Natural killer cell (primary cell): ENCODE measurements around the gene AP3S2. TPM values are rescaled to one million over a fixed set of nuclear protein-coding genes. Genes with fewer than 3 reads are reported as not detected.

Experiments used
- ATAC-seq, 3 donors: fragments of 150-1000 bp in 2 of 3; fragments of 200-7000 bp in 1 of 3; cut with Tn5 transposase; 1 replicate in 1 of 3; 2 replicates in 2 of 3; pipeline ENCODE4 v1.10.0; 2021; ENCODE audit warnings: mild to moderate bottlenecking in 2 of 3, moderate library complexity in 2 of 3
- DNase-seq, 2 donors: peaks; one replicate each; pipeline versions ENCODE4 v3.0.0 to v3.0.0-alpha.2; 2013 to 2021; ENCODE audit warnings: mixed read lengths in 1 of 2
- H3K27ac ChIP-seq: one replicate; pipeline ENCODE4 v1.5.1; 2013; ENCODE audit warnings: mild to moderate bottlenecking, low read length
- H3K27me3 ChIP-seq: one replicate; pipeline ENCODE4 v1.6.1; 2013; ENCODE audit warnings: low read length; ENCODE audit not compliant: control insufficient read depth, insufficient read depth
- H3K36me3 ChIP-seq: one replicate; pipeline ENCODE4 v1.6.1; 2013; ENCODE audit warnings: low read length; ENCODE audit not compliant: control insufficient read depth, insufficient read depth
- H3K4me1 ChIP-seq: one replicate; pipeline ENCODE4 v1.6.1; 2013; ENCODE audit warnings: low read length; ENCODE audit not compliant: control insufficient read depth, insufficient read depth
- H3K4me3 ChIP-seq: one replicate; pipeline ENCODE4 v1.5.1; 2013; ENCODE audit warnings: low read length
- H3K9me3 ChIP-seq: one replicate; pipeline ENCODE4 v1.6.1; 2013; ENCODE audit warnings: low read length; ENCODE audit not compliant: control insufficient read depth, insufficient read depth
- H3K27ac Mint-ChIP-seq, 2 donors: one replicate each; pipeline ENCODE4 v1.8.0; 2022; ENCODE audit warnings: mild to moderate bottlenecking in 2 of 2, mixed read lengths in 2 of 2, moderate library complexity in 1 of 2
- H3K27me3 Mint-ChIP-seq, 2 donors: one replicate each; pipeline ENCODE4 v1.8.0; 2022; ENCODE audit warnings: low read depth in 2 of 2, mixed read lengths in 2 of 2
- H3K36me3 Mint-ChIP-seq: one replicate; pipeline ENCODE4 v1.8.0; 2022; ENCODE audit warnings: mixed read lengths
- H3K4me1 Mint-ChIP-seq, 2 donors: one replicate each; pipeline ENCODE4 v1.8.0; 2022; ENCODE audit warnings: mixed read lengths in 2 of 2
- H3K4me3 Mint-ChIP-seq: one replicate; pipeline ENCODE4 v1.8.0; 2022; ENCODE audit warnings: mild to moderate bottlenecking, moderate library complexity, mixed read lengths
- H3K9me3 Mint-ChIP-seq, 2 donors: one replicate each; pipeline ENCODE4 v1.8.0; 2022; ENCODE audit warnings: mixed read lengths in 2 of 2
- WGBS: methylation state at CpG from one replicate; pipeline ENCODE4 v1.1.7; 2013; ENCODE audit warnings: missing lambda C conversion rate; ENCODE audit not compliant: insufficient coverage; 5-methylcytosine and 5-hydroxymethylcytosine counted together
- intact Hi-C: fragments of 100-400 bp; cut with micrococcal nuclease; formaldehyde crosslinking; loops from one replicate; pipeline ENCODE4 v1.14.2; 2022
- total RNA-seq, 4 donors: library from RNA; stranded (reverse); fragments of 120-200 nt in 1 of 4; gene quantifications; one replicate each; pipeline versions ENCODE4 v1.2.3 to v1.2.4, GENCODE V29; 2013 to 2022
- TF ChIP-seq, protein P1 (sequence below): fragments of 200-600 bp; IDR thresholded peaks from one replicate; pipeline ENCODE4 v1.8.0; 2022; ENCODE audit warnings: antibody characterized with exemption

Gene AP3S2
- total RNA-seq, 3 donors from 2014 or later (not counting 1 experiment from before 2014, with no cell fraction given): 28.4 to 38.2 (median 36.8) TPM

DNA sequence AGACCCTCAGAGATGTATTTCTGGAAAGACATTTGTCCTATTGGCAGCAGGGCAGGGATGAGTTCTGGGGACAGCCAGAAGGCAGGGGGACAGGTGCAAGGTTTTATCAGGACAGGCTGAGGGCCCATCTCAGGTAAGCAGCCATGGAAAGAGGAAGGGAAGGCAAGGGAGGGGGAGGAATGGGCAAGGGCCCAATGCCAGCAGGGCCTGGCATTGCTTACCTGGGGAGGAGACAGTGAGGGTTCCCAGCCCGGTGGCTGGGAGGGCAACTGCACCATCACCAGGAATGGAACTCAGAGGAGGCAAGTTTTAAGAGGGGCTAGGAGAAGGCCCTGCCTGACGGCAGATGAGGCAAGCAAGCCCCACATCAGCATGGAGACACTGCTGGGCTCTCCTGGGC, 15.8 kb upstream of the AP3S2 start:
- H3K27me3 ChIP-seq: peaks cover 13% of the 10 kb centered on the region
- ATAC-seq (no peak), DNase-seq (no peak)
- peaks cover 10% of the 10 kb centered on the region for H3K4me1 ChIP-seq
- Mint-ChIP-seq H3K36me3 (no peaks in the 10 kb centered on the region), H3K9me3 (no peaks in the 10 kb centered on the region), H3K27ac (no peak overlapping the region), H3K4me3 (no peak overlapping the region), H3K27me3 (peaks cover 6 to 8% of the 10 kb centered on the region in 2 donors), H3K4me1 (peaks cover 0 to 12% of the 10 kb centered on the region in 2 donors)
- 95% methylated on average over 1 of the region's 2 CpGs for WGBS
- intact Hi-C loops: loop anchor here (5.0 kb wide), 1 partner anchor 163 kb away; no protein-coding TSS in a partner anchor
- H3K4me3 ChIP-seq: no peak overlapping the region
- no peaks in the 10 kb centered on the region for H3K36me3 ChIP-seq
- H3K27ac ChIP-seq: no peak overlapping the region
- TF ChIP-seq, protein P1, sequence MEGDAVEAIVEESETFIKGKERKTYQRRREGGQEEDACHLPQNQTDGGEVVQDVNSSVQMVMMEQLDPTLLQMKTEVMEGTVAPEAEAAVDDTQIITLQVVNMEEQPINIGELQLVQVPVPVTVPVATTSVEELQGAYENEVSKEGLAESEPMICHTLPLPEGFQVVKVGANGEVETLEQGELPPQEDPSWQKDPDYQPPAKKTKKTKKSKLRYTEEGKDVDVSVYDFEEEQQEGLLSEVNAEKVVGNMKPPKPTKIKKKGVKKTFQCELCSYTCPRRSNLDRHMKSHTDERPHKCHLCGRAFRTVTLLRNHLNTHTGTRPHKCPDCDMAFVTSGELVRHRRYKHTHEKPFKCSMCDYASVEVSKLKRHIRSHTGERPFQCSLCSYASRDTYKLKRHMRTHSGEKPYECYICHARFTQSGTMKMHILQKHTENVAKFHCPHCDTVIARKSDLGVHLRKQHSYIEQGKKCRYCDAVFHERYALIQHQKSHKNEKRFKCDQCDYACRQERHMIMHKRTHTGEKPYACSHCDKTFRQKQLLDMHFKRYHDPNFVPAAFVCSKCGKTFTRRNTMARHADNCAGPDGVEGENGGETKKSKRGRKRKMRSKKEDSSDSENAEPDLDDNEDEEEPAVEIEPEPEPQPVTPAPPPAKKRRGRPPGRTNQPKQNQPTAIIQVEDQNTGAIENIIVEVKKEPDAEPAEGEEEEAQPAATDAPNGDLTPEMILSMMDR: no peak
- no peaks in the 10 kb centered on the region for H3K9me3 ChIP-seq

DNA sequence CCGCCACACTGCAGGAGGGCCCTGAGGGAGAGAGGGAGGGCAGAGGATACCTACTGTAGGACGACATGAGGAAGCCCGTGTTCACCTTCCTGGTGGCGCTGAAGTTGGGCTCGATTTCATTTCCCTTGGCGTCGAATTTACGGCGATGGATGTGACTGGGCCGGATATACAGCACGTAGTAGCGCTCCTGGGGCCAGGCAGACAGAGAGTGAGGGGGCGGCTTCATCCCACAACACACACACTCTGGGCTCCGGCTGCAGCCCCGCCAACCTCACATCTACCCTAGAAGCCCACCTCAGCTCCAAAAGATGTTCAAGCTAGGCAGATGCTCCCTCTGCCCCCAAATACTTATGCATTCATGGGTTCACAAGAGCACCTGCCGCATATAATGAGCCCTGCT, 14.4 kb upstream of the AP3S2 start:
- Histone ChIP-seq H3K36me3 (no peaks in the 10 kb centered on the region), H3K27ac (no peak overlapping the region), H3K4me1 (peaks cover 8% of the 10 kb centered on the region), H3K9me3 (no peaks in the 10 kb centered on the region), H3K4me3 (no peak overlapping the region), H3K27me3 (peaks cover 10% of the 10 kb centered on the region)
- H3K27me3 Mint-ChIP-seq: peaks cover 5 to 6% of the 10 kb centered on the region in 2 donors
- no peaks in the 10 kb centered on the region for H3K36me3 Mint-ChIP-seq
- H3K27ac Mint-ChIP-seq: no peak overlapping the region
- 92% methylated on average over 16 of the region's 16 CpGs for WGBS
- intact Hi-C loops: no loop called here
- no peak overlapping the region for H3K4me3 Mint-ChIP-seq
- no peak for ATAC-seq
- H3K4me1 Mint-ChIP-seq: peaks cover 0 to 12% of the 10 kb centered on the region in 2 donors
- TF ChIP-seq, protein P1: no peak
- no peak for DNase-seq
- H3K9me3 Mint-ChIP-seq: no peaks in the 10 kb centered on the region

DNA sequence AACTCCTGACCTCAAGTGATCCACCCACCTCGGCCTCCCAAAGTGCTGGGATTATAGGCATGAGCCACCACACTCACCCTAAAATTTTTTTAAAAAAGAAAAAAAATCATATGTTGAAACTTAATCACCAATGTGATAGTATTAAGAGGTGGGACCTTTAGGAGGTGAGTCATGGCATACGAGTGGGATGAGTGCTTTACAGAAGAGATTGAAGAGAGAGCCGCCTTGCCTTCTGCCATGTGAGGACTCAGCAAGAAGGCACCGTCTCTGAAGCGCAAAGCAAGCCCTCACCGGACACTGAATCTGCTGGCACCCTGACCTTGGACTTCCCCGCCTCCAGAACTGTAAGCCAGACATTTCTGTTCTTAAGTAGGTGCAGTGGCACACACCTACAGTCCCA, 13.5 kb upstream of the AP3S2 start:
- TF ChIP-seq, protein P1: no peak
- Mint-ChIP-seq H3K4me1 (peaks cover 0 to 11% of the 10 kb centered on the region in 2 donors), H3K9me3 (no peaks in the 10 kb centered on the region), H3K36me3 (no peaks in the 10 kb centered on the region), H3K27ac (no peak overlapping the region), H3K27me3 (peaks cover 2 to 6% of the 10 kb centered on the region in 2 donors), H3K4me3 (no peak overlapping the region)
- ATAC-seq (no peak), DNase-seq (no peak)
- H3K36me3 ChIP-seq: no peaks in the 10 kb centered on the region
- no peak overlapping the region for H3K27ac ChIP-seq
- peaks cover 4% of the 10 kb centered on the region for H3K27me3 ChIP-seq
- H3K9me3 ChIP-seq: no peaks in the 10 kb centered on the region
- peaks cover 3% of the 10 kb centered on the region for H3K4me1 ChIP-seq
- WGBS: 94% methylated on average over 6 of the region's 7 CpGs
- H3K4me3 ChIP-seq: no peak overlapping the region
- intact Hi-C loops: no loop called here

DNA sequence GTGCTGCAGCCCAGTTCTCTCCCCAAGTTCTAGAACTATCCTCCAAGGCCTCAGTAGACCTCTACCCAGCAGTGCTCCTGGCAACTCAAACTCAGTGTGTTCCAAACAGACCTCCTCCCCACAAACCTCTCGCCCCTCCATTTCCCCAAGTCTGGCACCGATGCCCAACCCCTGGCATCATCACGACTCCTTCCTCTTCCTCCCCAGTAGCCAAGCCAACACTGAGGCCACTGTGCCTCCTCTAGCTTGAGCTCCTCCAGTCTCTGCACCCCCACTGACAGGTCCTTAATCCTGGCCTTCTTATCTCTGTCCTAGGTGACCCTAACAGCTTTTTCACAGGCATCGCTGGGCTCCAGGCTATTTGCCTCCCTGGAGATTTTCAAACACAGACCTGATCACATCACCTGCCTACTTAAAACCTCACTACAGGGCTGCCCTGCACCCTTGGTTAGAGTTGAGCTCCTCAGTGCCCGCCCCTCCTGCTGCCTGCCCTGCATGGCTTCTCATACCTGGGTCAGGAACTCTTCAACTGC, 12.1 kb upstream of the AP3S2 start:
- Mint-ChIP-seq H3K4me1 (no peaks in the 10 kb centered on the region), H3K27ac (no peak overlapping the region), H3K27me3 (peaks cover 0 to 2% of the 10 kb centered on the region in 2 donors), H3K9me3 (no peaks in the 10 kb centered on the region), H3K4me3 (no peak overlapping the region), H3K36me3 (no peaks in the 10 kb centered on the region)
- Histone ChIP-seq H3K4me1 (peaks cover 3% of the 10 kb centered on the region), H3K4me3 (no peak overlapping the region), H3K27me3 (no peaks in the 10 kb centered on the region), H3K36me3 (no peaks in the 10 kb centered on the region), H3K9me3 (no peaks in the 10 kb centered on the region), H3K27ac (no peak overlapping the region)
- DNase-seq: no peak
- intact Hi-C loops: no loop called here
- ATAC-seq: no peak
- 92% methylated on average over 5 of the region's 5 CpGs for WGBS
- TF ChIP-seq, protein P1: no peak
